GM21526 (cell line): ENCODE measurements around the gene PXDC1.
"Not testable (repeated sequence)": the region's sequence is repeated elsewhere in the genome, so short reads cannot be mapped to it uniquely, and the experiment has no call there.

Experiments used
- ATAC-seq: cut with Tn5 transposase; IDR thresholded peaks from one replicate; pipeline ENCODE4 v1.9.1; 2021; ENCODE audit warnings: moderate library complexity; ENCODE audit not compliant: unreplicated experiment, low FRiP score

PXDC1 gene

DNA sequence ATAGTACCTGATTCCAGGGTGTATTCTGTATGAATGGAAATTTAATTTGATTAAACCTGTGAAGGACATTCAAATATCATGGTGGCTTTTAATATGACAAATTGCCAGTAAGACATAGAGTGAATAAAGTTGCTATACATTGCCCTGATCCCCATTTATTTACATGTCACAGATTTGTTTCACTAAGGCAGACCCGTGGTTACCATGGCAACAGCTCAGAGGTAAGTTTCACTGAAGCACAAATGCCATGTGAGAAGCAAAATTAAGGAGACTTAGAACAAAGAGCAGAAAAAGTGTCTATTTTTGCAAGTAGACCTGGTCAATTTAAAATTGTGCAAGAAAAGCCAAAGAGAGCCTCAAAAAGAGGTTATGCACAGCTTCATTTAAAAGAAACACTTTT, 63.7 kb downstream of the PXDC1 start:
- ATAC-seq: no peak

GRCh38 chr6:3683331-3683730, 68.2 kb downstream of the PXDC1 start:
- no peak for ATAC-seq

DNA sequence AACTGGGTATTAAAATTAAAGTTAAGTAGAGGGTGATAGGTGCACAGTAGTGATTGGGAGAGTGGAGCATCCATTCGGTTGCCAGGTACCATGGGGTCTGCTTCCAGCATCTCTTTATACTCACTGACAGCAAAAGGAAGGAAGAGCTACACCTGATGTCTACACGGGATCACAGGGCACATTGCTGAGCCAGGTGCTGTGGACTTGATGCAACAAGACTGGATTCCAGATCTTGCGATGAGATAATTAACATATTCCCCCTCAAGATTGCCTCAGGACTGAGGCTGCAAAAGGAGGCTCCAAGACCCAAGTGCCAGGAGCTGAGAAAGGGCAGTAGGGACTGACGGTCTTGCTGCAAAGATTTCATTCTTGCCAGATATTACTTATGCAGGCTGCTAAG, 72.6 kb downstream of the PXDC1 start:
- no peak for ATAC-seq

GRCh38 chr6:3677751-3678150, 73.8 kb downstream of the PXDC1 start:
- ATAC-seq: not testable (repeated sequence)

GRCh38 chr6:3677351-3677750, 74.2 kb downstream of the PXDC1 start:
- not testable (repeated sequence) for ATAC-seq
